Activated T-helper 1 cell treated with Interleukin-2 at 50 U/mL for 16 hours (primary cell): ENCODE results near the gene DDX31.

Source experiments
- DNase-seq: peaks from one replicate; pipeline ENCODE4 v3.0.0-alpha.2; 2020; ENCODE audit warnings: low read depth

The DDX31 gene

DNA sequence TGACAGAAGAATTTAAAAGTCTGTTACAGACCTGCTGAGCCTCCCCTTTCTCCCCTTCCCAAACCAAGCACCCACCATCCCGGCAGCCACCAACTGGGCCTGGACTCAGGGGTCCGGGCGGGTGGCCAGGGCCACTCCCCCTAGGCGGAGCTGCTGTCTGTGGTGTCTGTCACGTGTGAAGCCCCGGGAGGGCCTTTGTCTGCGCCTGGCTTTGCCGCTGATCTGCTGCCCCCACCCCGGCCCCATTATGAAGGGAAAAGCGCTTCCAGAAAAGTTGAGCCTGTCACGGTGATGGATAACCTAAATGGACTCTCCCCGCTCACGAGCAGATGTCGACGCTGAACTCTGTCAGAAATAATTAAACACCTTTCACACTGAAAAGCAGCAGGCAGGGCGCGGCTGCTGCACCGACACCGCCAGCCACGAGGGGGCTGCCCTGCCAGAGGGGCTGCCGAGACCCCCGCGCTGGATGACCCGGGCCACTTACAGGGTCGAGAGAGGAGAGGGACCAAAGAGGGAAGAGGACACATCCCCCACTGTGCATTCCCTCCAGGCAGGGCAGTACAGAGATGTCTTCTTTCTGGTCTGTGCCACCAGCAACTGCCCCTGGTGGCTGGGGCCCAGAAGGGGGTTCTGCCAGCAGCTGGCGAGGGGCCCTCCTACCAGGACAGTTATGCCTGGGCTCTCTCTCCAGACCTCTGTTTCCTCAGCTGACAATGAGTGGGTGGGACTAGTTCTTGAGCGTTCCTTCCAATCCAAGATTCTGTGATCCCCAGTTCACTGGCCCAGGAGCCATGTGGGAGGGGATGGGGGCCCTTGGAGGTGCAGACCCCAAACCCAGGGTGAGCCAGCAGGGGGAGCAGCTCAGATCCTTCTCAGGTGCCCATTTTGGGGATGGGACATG, 123.4 kb downstream of the DDX31 start:
- no peak for DNase-seq

DNA sequence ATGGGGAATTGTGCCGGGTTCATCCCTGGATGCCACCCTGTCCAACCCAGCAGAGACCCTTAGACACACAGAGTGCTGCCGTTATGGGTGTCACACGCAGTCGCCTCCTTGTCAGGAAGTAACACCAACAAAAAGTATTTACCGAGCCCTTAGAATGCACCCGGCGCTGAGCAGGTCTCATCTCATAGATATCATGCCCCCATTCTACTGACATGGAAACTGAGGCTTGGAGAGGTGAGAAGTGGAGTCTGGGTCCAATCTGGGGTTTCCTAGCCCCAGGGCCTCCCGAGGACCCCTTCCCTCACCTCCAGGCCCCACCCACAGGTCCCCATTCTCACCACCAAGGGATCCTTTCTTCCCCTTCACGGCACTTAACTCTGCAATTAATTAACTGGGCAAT, 124.2 kb downstream of the DDX31 start:
- no peak for DNase-seq

DNA sequence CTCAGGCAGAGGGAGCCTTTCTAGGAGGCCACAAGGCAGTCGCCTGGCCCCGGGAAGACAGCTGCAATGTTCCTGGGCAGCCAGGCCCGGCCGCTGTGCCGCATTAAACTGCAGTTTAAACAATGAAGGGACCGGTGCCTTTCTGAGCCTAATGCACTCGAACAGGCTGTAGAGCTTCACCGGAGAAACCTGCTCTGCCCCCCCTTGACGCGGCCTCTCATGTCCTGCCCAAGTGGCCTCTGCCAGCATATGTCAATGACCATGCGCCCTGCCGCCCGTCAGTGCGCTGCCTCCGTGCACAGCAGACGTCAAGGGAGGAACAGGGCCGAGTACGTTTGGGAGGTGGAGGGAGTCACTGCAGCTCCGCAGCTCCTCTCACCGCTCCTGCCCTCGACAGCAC, 125.8 kb downstream of the DDX31 start:
- DNase-seq: no peak

DNA sequence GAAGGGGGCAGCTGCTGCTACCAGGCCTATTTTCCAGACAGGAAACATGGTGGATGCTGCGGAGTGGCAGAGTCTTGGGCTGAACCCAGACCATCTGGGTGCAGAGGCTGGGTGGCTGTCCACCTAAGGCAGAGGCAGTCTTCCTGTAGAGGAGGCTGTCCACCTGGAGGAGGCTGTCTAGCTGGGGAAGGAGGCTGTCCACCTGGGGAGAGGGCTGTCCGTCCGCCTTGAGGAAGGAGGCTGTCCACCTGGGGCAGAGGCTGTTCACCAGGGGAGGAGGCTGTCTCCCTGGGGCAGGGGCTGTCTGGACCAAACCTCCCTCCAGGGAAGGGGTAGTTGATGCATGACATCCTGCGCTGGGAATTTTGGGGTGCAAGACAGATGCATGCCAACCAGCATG, 126.5 kb downstream of the DDX31 start:
- no peak for DNase-seq
